Fibroblast of villous mesenchyme (primary cell): ENCODE measurements around the gene STRADA. TPM values are rescaled to one million over a fixed set of nuclear protein-coding genes. Genes with fewer than 3 reads are reported as not detected.

Experiments
- DNase-seq: peaks from one replicate; pipeline ENCODE4 v3.0.0-alpha.2; 2010; ENCODE audit warnings: low read depth
- H3K4me3 ChIP-seq: 2 replicates; pipeline ENCODE4 v1.5.1; 2011; ENCODE audit warnings: low read depth, mild to moderate bottlenecking, low read length
- total RNA-seq: library from RNA; depleted of rRNA; stranded (reverse); fragments of >200 nt; gene quantifications from 2 replicates; pipeline ENCODE4 v1.2.3, GENCODE V29; 2012
- TF ChIP-seq, protein P1 (sequence below): IDR thresholded peaks from 2 replicates; pipeline ENCODE4 v1.5.1; 2012; ENCODE audit warnings: low read depth, mild to moderate bottlenecking, low read length; ENCODE audit not compliant: insufficient read depth

The STRADA gene
- total RNA-seq, 1 donor, result 25.0 TPM

GRCh38 chr17:63676584-63676983 is 65.0 kb downstream of the STRADA start:
- TF ChIP-seq, protein P1, sequence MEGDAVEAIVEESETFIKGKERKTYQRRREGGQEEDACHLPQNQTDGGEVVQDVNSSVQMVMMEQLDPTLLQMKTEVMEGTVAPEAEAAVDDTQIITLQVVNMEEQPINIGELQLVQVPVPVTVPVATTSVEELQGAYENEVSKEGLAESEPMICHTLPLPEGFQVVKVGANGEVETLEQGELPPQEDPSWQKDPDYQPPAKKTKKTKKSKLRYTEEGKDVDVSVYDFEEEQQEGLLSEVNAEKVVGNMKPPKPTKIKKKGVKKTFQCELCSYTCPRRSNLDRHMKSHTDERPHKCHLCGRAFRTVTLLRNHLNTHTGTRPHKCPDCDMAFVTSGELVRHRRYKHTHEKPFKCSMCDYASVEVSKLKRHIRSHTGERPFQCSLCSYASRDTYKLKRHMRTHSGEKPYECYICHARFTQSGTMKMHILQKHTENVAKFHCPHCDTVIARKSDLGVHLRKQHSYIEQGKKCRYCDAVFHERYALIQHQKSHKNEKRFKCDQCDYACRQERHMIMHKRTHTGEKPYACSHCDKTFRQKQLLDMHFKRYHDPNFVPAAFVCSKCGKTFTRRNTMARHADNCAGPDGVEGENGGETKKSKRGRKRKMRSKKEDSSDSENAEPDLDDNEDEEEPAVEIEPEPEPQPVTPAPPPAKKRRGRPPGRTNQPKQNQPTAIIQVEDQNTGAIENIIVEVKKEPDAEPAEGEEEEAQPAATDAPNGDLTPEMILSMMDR, result no peak
- H3K4me3 ChIP-seq, result no peak overlapping the region
- no peak for DNase-seq

- no peak overlapping the region for H3K4me3 ChIP-seq
- TF ChIP-seq, protein P1, result no peak
- peak; percentile 88 for DNase-seq
These were observed 65.7 kb downstream of the STRADA start for GRCh38 chr17:63675607-63676546.

DNA sequence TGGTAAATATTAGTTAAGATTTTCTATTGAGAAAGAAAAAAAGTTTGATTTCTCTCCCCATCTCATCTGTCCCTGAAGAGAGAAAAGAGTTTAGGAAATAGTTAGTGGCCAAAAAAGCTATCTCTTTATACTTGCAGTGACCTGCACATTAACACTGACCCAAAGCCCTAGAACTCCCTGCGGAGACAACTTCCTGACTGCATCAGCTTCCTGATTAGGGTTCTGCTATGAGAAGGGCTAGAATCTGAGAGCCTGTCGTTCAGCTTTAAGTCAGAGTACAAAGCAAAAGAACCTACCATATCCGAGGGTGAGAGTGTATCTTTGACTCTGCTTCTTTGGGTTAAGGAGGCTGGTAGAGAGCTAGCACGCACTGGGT is 66.4 kb downstream of the STRADA start:
- TF ChIP-seq, protein P1, result no peak
- H3K4me3 ChIP-seq, result no peak overlapping the region
- peak; percentile 30 for DNase-seq

DNA sequence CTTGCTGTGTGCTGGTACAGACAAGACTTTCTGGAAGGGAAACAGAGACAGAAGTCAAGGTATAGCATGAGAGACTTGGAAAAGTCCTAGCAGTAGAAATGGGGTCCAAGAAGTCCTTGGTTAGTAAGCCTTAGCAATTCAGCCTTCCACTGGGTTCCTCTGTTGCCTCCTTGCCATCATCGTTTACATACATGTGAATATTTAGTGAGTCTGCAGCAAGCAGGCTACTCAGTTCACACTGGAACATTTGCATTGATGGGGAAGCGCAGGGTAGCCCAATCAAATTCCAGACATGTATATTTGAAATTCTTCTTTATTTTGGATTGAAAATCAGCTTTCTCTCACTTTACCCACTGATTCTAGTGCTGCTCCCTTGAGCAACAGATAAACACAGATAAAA is 68.7 kb downstream of the STRADA start:
- no peak overlapping the region for H3K4me3 ChIP-seq
- TF ChIP-seq, protein P1, result no peak
- DNase-seq, result no peak

DNA sequence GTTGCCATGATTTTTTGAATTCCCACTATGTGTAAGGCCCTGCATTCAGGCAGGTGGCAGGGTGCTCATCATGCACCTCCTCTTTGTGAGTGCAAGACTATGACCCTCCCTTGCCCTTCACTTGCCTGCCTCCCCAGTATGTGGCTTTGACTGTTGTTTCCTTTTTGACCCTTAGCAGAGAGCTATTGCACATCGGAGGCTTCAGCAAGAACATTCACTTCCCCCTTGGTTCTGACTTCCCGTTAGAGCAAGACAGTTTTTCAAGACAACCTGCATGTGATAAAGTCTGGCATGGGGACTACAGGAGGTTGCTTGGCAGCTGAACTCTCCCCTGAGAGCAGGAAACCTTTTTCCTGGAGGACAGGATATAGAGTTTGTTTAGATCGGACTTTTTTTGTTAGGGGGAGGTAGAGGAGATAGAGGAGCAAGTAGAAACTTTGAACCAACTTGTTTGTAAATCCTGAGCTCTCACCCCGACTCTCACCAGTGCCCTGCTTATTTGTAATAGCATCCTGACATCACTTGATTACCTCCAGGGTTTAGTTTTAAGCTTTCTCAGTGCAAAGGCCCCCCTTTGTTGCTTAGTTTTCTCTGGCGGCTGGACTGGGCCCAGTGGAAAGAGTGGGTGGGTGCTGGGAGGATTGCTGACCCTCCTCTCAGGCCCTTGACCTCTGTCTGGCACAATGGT is 75.9 kb downstream of the STRADA start:
- DNase-seq, result no peak
- TF ChIP-seq, protein P1, result no peak
- no peak overlapping the region for H3K4me3 ChIP-seq

- DNase-seq, result no peak
- no peak overlapping the region for H3K4me3 ChIP-seq
- TF ChIP-seq, protein P1, result no peak
These were observed 81.7 kb downstream of the STRADA start for GRCh38 chr17:63659850-63660249.
